CD14-positive monocyte (primary cell): ENCODE measurements around the gene TFAP2D. TPM values are rescaled to one million over a fixed set of nuclear protein-coding genes. Genes with fewer than 3 reads are reported as not detected.

Experiments used
- DNase-seq, 3 donors: peaks; one replicate each; pipeline ENCODE4 v3.0.0-alpha.2; 2011 to 2022
- H2AFZ ChIP-seq: 2 replicates; pipeline ENCODE4 v1.6.0; 2012; ENCODE audit warnings: mild to moderate bottlenecking, low read depth, low read length, inconsistent platforms; ENCODE audit not compliant: insufficient read depth, poor library complexity, severe bottlenecking
- H3K27ac ChIP-seq, 2 donors: 1 replicate in 1 of 2; 2 replicates in 1 of 2; pipeline ENCODE4 v1.5.1; 2012 to 2013; ENCODE audit warnings: low read length in 2 of 2, control low read depth in 1 of 2, inconsistent platforms in 1 of 2, low read depth in 1 of 2, mild to moderate bottlenecking in 1 of 2
- H3K27me3 ChIP-seq, 2 donors: one replicate each; pipeline versions ENCODE4 v1.6.0 to v1.6.1; 2011 to 2013; ENCODE audit warnings: low read length in 2 of 2; ENCODE audit not compliant: control insufficient read depth in 2 of 2, insufficient read depth in 2 of 2
- H3K36me3 ChIP-seq, 2 donors: replicated peaks in 1 of 2; 1 replicate in 1 of 2; 2 replicates in 1 of 2; pipeline versions ENCODE4 v1.5.1 to v1.6.1; 2012 to 2013; ENCODE audit warnings: low read length in 2 of 2, control low read depth in 1 of 2, inconsistent platforms in 1 of 2, mild to moderate bottlenecking in 1 of 2; ENCODE audit not compliant: insufficient read depth in 2 of 2, control insufficient read depth in 1 of 2
- H3K4me1 ChIP-seq, 2 donors: 1 replicate in 1 of 2; 2 replicates in 1 of 2; pipeline versions ENCODE4 v1.5.1 to v1.6.1; 2012 to 2013; ENCODE audit warnings: low read length in 2 of 2, control low read depth in 1 of 2, inconsistent platforms in 1 of 2, mild to moderate bottlenecking in 1 of 2, moderate library complexity in 1 of 2; ENCODE audit not compliant: insufficient read depth in 2 of 2, control insufficient read depth in 1 of 2
- H3K4me2 ChIP-seq: replicated peaks from 2 replicates; pipeline ENCODE3; 2012; ENCODE audit warnings: low read length, moderate library complexity, mild to moderate bottlenecking; ENCODE audit not compliant: poor library complexity, severe bottlenecking; ENCODE audit errors: extremely low read depth
- H3K4me3 ChIP-seq, 3 experiments: fragments of 200-600 bp in 1 of 3; sonication (generic) in 1 of 3; replicated peaks in 1 of 3; 1 replicate in 2 of 3; 2 replicates in 1 of 3; pipeline ENCODE4 v1.5.1; 2011 to 2013; ENCODE audit warnings: low read length in 3 of 3, mild to moderate bottlenecking in 3 of 3, control low read depth in 2 of 3, low read depth in 2 of 3, inconsistent platforms in 1 of 3, moderate library complexity in 1 of 3
- H3K79me2 ChIP-seq: 2 replicates; pipeline ENCODE4 v1.6.0; 2012; ENCODE audit warnings: mild to moderate bottlenecking, control low read depth, inconsistent platforms, low read length, moderate library complexity; ENCODE audit not compliant: insufficient read depth
- H3K9ac ChIP-seq: 2 replicates; pipeline ENCODE4 v1.6.0; 2017; ENCODE audit warnings: low read length, mild to moderate bottlenecking; ENCODE audit not compliant: insufficient read depth, poor library complexity, severe bottlenecking
- H3K9me3 ChIP-seq, 2 donors: replicated peaks in 1 of 2; 1 replicate in 1 of 2; 2 replicates in 1 of 2; pipeline versions ENCODE4 v1.5.1 to v1.6.1; 2012 to 2013; ENCODE audit warnings: low read length in 2 of 2, control low read depth in 1 of 2; ENCODE audit not compliant: control insufficient read depth in 1 of 2, insufficient read depth in 1 of 2
- H4K20me1 ChIP-seq: 2 replicates; pipeline ENCODE4 v1.6.0; 2012; ENCODE audit warnings: mild to moderate bottlenecking, low read length, control low read depth, moderate library complexity; ENCODE audit not compliant: insufficient read depth
- H3K27ac Mint-ChIP-seq, 7 donors: one replicate each; pipeline ENCODE4 v1.8.0; 2020; ENCODE audit warnings: mild to moderate bottlenecking in 7 of 7, mixed read lengths in 7 of 7, moderate library complexity in 6 of 7, inconsistent platforms in 2 of 7
- H3K27me3 Mint-ChIP-seq, 3 donors: one replicate each; pipeline ENCODE4 v1.8.0; 2021 to 2022; ENCODE audit warnings: low read depth in 3 of 3, mild to moderate bottlenecking in 3 of 3, mixed read lengths in 3 of 3, moderate library complexity in 3 of 3, inconsistent platforms in 1 of 3
- H3K36me3 Mint-ChIP-seq, 2 donors: one replicate each; pipeline ENCODE4 v1.8.0; 2020; ENCODE audit warnings: mixed read lengths in 2 of 2, inconsistent platforms in 1 of 2, mild to moderate bottlenecking in 1 of 2
- H3K4me1 Mint-ChIP-seq: one replicate; pipeline ENCODE4 v1.8.0; 2020; ENCODE audit warnings: mild to moderate bottlenecking, mixed read lengths
- H3K4me3 Mint-ChIP-seq, 2 donors: one replicate each; pipeline ENCODE4 v1.8.0; 2020; ENCODE audit warnings: mild to moderate bottlenecking in 2 of 2, mixed read lengths in 2 of 2, moderate library complexity in 1 of 2
- H3K9me3 Mint-ChIP-seq, 7 donors: one replicate each; pipeline ENCODE4 v1.8.0; 2020 to 2022; ENCODE audit warnings: mixed read lengths in 7 of 7, mild to moderate bottlenecking in 6 of 7, moderate library complexity in 6 of 7, inconsistent platforms in 2 of 7
- CTCF ChIP-seq: fragments of 200-600 bp; IDR thresholded peaks from one replicate; pipeline ENCODE4 v1.8.0; 2022; ENCODE audit warnings: antibody characterized with exemption, mild to moderate bottlenecking
- WGBS: methylation state at CpG from one replicate; pipeline ENCODE4 v1.1.5; 2013; ENCODE audit warnings: missing lambda C conversion rate; ENCODE audit not compliant: insufficient coverage; 5-methylcytosine and 5-hydroxymethylcytosine counted together
- intact Hi-C, 2 donors: fragments of 100-400 bp; cut with micrococcal nuclease; formaldehyde crosslinking; loops; one replicate each; pipeline versions ENCODE4 v1.15.0 to v1.15.1; 2023
- polyA plus RNA-seq, 3 donors: library from polyadenylated mRNA; depleted of rRNA in 1 of 3; unstranded in 2 of 3; stranded (reverse) in 1 of 3; fragments of 300-500 nt in 2 of 3; fragments of >200 nt in 1 of 3; fragmentation: Illumina TruSeq in 2 of 3; gene quantifications; 1 replicate in 2 of 3; 2 replicates in 1 of 3; pipeline ENCODE4 v1.2.3, GENCODE V29; 2012 to 2021

TFAP2D gene
- polyA plus RNA-seq, 3 donors = not detected

- H3K4me1 ChIP-seq = no peaks in the 10 kb centered on the region
- intact Hi-C loops = no loop called here
- H3K27ac ChIP-seq = no peak overlapping the region
- H3K9me3 Mint-ChIP-seq = peaks cover 7 to 55% (median 44%) of the 10 kb centered on the region in 7 donors
- H3K9ac ChIP-seq = no peak overlapping the region
- H3K4me3 ChIP-seq = no peak overlapping the region
- H3K79me2 ChIP-seq = no peaks in the 10 kb centered on the region
- peaks cover 3% of the 10 kb centered on the region in 2 donors for H3K36me3 Mint-ChIP-seq
- DNase-seq = no peak
- H3K4me2 ChIP-seq = no peak overlapping the region
- H3K4me1 Mint-ChIP-seq = no peaks in the 10 kb centered on the region
- H3K9me3 ChIP-seq = peaks cover 16 to 44% of the 10 kb centered on the region in 2 donors
- peaks cover 92 to 99% (median 94%) of the 10 kb centered on the region in 3 donors for H3K27me3 Mint-ChIP-seq
- H3K27ac Mint-ChIP-seq = no peak overlapping the region
- H3K4me3 Mint-ChIP-seq = no peak overlapping the region
- H4K20me1 ChIP-seq = no peaks in the 10 kb centered on the region
- H2AFZ ChIP-seq = no peak overlapping the region
- no peaks in the 10 kb centered on the region for H3K36me3 ChIP-seq
- WGBS = 15% methylated on average over 2 of the region's 2 CpGs
- no peak for TF ChIP-seq CTCF
- H3K27me3 ChIP-seq = peaks cover 62 to 96% of the 10 kb centered on the region in 2 donors
Observed at GRCh38 chr6:50712291-50712690, 1.0 kb upstream of the TFAP2D start.

- Histone ChIP-seq H3K27me3 (peaks cover 62 to 94% of the 10 kb centered on the region in 2 donors), H3K9me3 (peaks cover 4 to 32% of the 10 kb centered on the region in 2 donors), H3K9ac (no peak overlapping the region), H3K79me2 (no peaks in the 10 kb centered on the region), H2AFZ (no peak overlapping the region), H3K4me1 (no peaks in the 10 kb centered on the region), H3K36me3 (no peaks in the 10 kb centered on the region), H3K27ac (no peak overlapping the region), H4K20me1 (no peaks in the 10 kb centered on the region), H3K4me3 (no peak overlapping the region), H3K4me2 (no peak overlapping the region)
- H3K9me3 Mint-ChIP-seq = peaks cover 5 to 39% (median 31%) of the 10 kb centered on the region in 7 donors
- no peak for DNase-seq
- H3K27ac Mint-ChIP-seq = peak overlapping the region in 1 of 7 donors; percentile 13
- peaks cover 86 to 95% (median 86%) of the 10 kb centered on the region in 3 donors for H3K27me3 Mint-ChIP-seq
- H3K4me3 Mint-ChIP-seq = peak overlapping the region in 1 of 2 donors; percentile 85
- TF ChIP-seq CTCF = no peak
- intact Hi-C loops = no loop called here
- no peaks in the 10 kb centered on the region for H3K4me1 Mint-ChIP-seq
- H3K36me3 Mint-ChIP-seq = peaks cover 3% of the 10 kb centered on the region in 2 donors
- WGBS = 17% methylated on average over 2 of the region's 27 CpGs
Observed at GRCh38 chr6:50713977-50714486, 706 bp downstream of the TFAP2D start.
